ENCODE results near the gene TSLP.

- no peak for TF ChIP-seq POLR2A (IDR thresholded peaks at IDR 0.05; ENCODE audit: low read depth, low read length)
- TF ChIP-seq POLR2AphosphoS5 (IDR thresholded peaks at IDR 0.05; ENCODE audit: low read depth, low read length) = no peak
- TF ChIP-seq POU2F2 (IDR thresholded peaks at IDR 0.05; ENCODE audit: low read depth, low read length) = no peak
- no peak for TF ChIP-seq TAF1 (IDR thresholded peaks at IDR 0.05; ENCODE audit: low read depth, low read length)
Measured at GRCh38 chr5:111063709-111064322, 7.7 kb upstream of the TSLP start.
